Neural crest cell (in vitro differentiated cells): Measurements from ENCODE around the gene BMP7. TPM values are rescaled to one million over a fixed set of nuclear protein-coding genes. Genes with fewer than 3 reads are reported as not detected.

Source experiments
- DNase-seq: peaks from one replicate; pipeline ENCODE4 v3.0.0; 2021; ENCODE audit warnings: low read depth, mixed read lengths, low spot score
- H3K27ac Mint-ChIP-seq: one replicate; pipeline ENCODE4 v1.8.0; 2021; ENCODE audit warnings: mild to moderate bottlenecking, mixed read lengths; ENCODE audit not compliant: unreplicated experiment
- H3K27me3 Mint-ChIP-seq: 2 replicates; pipeline ENCODE4 v1.8.0; 2021; ENCODE audit warnings: low read depth, mild to moderate bottlenecking, mixed read lengths
- H3K36me3 Mint-ChIP-seq: 2 replicates; pipeline ENCODE4 v1.8.0; 2021; ENCODE audit warnings: low read depth, mild to moderate bottlenecking, mixed read lengths
- H3K4me1 Mint-ChIP-seq: 2 replicates; pipeline ENCODE4 v1.8.0; 2021; ENCODE audit warnings: mixed read lengths
- H3K4me3 Mint-ChIP-seq: one replicate; pipeline ENCODE4 v1.8.0; 2021; ENCODE audit warnings: mild to moderate bottlenecking, mixed read lengths
- H3K9me3 Mint-ChIP-seq: 2 replicates; pipeline ENCODE4 v1.8.0; 2021; ENCODE audit warnings: mixed read lengths
- CTCF ChIP-seq: fragments of 200-600 bp; sonication (generic); conservative IDR thresholded peaks from 2 replicates; pipeline ENCODE4 v1.5.0; 2021; ENCODE audit warnings: antibody characterized with exemption, mild to moderate bottlenecking
- total RNA-seq: library from RNA; stranded (reverse); gene quantifications from 2 replicates; pipeline ENCODE4 v1.2.1, GENCODE V29; 2021

Gene BMP7
- total RNA-seq, 1 donor from 2014 or later = 13.8 TPM

- no peak for TF ChIP-seq CTCF
- DNase-seq = no peak
- Mint-ChIP-seq H3K4me3 (no peak overlapping the region), H3K4me1 (peaks cover 4% of the 10 kb centered on the region), H3K36me3 (no peaks in the 10 kb centered on the region), H3K27me3 (no peaks in the 10 kb centered on the region), H3K27ac (no peak overlapping the region), H3K9me3 (peaks cover 3% of the 10 kb centered on the region)
These were observed 104.1 kb downstream of the BMP7 start for GRCh38 chr20:57162362-57162652.

- no peak overlapping the region for H3K27ac Mint-ChIP-seq
- no peaks in the 10 kb centered on the region for H3K36me3 Mint-ChIP-seq
- DNase-seq = no peak
- H3K27me3 Mint-ChIP-seq = no peaks in the 10 kb centered on the region
- H3K9me3 Mint-ChIP-seq = peaks cover 3% of the 10 kb centered on the region
- peaks cover 4% of the 10 kb centered on the region for H3K4me1 Mint-ChIP-seq
- no peak overlapping the region for H3K4me3 Mint-ChIP-seq
- TF ChIP-seq CTCF = no peak
These were observed 104.7 kb downstream of the BMP7 start for GRCh38 chr20:57161478-57162361.

DNA sequence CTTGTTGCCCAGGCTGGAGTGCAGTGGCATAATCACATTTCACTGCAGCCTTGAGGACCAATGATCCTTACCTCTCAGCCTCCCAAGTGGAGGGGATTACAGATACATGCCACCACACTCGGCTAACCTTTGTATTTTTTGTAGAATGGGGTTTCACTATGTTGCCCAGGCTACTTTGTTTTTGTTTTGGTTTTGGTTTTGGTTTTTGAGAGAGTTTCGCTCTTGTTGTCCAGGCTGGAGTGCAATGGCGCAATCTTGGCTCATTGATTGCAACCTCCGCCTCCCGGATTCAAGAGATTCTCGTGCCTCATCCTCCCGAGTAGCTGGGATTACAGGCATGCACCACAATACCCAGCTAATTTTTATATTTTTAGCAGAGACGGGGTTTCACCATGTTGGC lies 105.5 kb downstream of the BMP7 start:
- Mint-ChIP-seq H3K36me3 (no peaks in the 10 kb centered on the region), H3K27me3 (no peaks in the 10 kb centered on the region), H3K4me1 (peaks cover 4% of the 10 kb centered on the region), H3K4me3 (no peak overlapping the region), H3K27ac (no peak overlapping the region), H3K9me3 (peaks cover 3% of the 10 kb centered on the region)
- no peak for DNase-seq
- no peak for TF ChIP-seq CTCF

DNA sequence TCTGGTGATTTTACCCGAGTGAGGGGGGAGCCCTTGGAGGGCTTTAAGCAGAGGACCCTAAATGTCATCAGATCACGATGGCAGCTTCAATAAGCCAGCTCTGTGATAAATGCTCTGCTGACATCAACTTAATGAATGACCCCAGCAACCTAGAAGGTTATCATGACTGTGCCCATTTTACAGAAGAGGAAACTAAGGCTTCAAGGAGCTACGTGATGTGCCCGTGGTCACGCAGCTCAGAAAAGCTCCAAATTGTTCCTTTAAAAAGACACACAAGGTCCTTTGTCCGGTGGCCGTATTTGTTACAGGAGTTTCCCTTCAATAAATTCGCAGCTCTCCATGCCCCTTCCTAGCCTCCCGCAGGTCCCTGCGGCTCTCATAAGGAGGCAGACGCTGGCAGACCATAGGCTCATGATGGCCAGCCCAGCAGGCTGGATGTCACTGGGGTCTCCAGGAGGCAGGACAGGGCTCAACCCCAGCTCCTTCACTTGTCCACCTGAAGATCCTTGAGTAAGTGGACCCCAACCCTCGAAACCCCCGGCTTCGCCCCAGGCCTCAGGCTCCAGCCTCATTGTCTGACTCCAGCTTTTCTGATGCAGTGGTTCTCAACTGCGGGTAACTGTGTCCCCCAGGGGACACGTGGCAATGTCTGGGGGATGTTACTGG lies 106.4 kb downstream of the BMP7 start:
- H3K27me3 Mint-ChIP-seq = no peaks in the 10 kb centered on the region
- no peak overlapping the region for H3K27ac Mint-ChIP-seq
- no peak for DNase-seq
- H3K4me3 Mint-ChIP-seq = no peak overlapping the region
- H3K36me3 Mint-ChIP-seq = no peaks in the 10 kb centered on the region
- H3K9me3 Mint-ChIP-seq = peaks cover 3% of the 10 kb centered on the region
- TF ChIP-seq CTCF = no peak
- H3K4me1 Mint-ChIP-seq = peaks cover 4% of the 10 kb centered on the region

DNA sequence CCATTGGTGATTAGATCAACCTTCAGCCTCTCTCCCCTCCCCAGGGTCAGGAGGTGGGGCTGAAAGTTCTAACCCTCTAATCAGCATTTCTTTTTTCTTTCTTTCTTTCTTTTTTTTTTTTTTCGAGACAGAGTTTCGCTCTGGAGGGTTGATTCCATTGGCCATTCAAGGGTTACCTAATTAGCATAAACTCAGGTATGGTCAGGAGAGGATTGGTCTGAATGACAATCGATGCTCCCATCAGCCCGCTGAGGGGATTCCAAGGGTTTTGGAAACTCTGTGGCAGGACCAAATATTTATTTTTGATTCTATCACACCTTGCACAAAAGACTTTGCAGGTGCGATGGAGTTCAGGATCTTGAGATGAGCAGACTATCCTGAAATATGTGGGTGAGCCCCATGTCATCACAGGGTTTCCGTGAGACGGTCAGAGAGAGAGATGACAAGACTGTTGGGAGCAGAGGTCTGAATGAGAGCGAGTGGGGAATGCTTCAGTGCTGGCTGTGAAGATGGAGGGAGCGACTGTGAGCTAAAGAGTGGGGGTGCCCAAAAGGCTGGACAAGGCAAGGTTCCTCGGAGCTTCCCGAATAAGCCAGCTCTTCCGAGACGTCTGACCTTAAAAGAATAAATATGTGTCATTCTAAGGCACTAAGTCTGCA lies 107.1 kb downstream of the BMP7 start:
- Mint-ChIP-seq H3K27ac (no peak overlapping the region), H3K4me3 (no peak overlapping the region), H3K4me1 (peaks cover 4% of the 10 kb centered on the region), H3K9me3 (peaks cover 3% of the 10 kb centered on the region), H3K36me3 (no peaks in the 10 kb centered on the region), H3K27me3 (no peaks in the 10 kb centered on the region)
- no peak for DNase-seq
- no peak for TF ChIP-seq CTCF
